Common myeloid progenitor, CD34-positive (primary cell): ENCODE measurements around the gene DDA1.

ENCODE experiments used
- CTCF ChIA-PET: fragments of 350-600 bp; sonication (Branson Sonifier 250); formaldehyde crosslinking; loops from one replicate; lab custom pipeline; 2021; ENCODE audit warnings: antibody characterized with exemption; lab: Charles Lee
- POLR2A ChIA-PET: fragments of 350-600 bp; sonication (Branson Sonifier 250); formaldehyde crosslinking; loops from one replicate; lab custom pipeline; 2021; ENCODE audit warnings: antibody characterized with exemption; lab: Charles Lee
- DNase-seq, 3 donors: peaks; one replicate each; pipeline versions ENCODE4 v3.0.0 to v3.0.0-alpha.2; 2013
- H3K27ac ChIP-seq, 2 experiments: 1 replicate in 1 of 2; 2 replicates in 1 of 2; pipeline ENCODE4 v1.7.0; 2013; ENCODE audit warnings: inconsistent platforms in 2 of 2, low read length in 2 of 2, mild to moderate bottlenecking in 2 of 2, low read depth in 1 of 2, moderate library complexity in 1 of 2; ENCODE audit not compliant: severe bottlenecking in 2 of 2, insufficient read depth in 1 of 2, poor library complexity in 1 of 2
- H3K27me3 ChIP-seq, 5 experiments: replicated peaks in 2 of 5; 1 replicate in 3 of 5; 2 replicates in 2 of 5; pipeline versions ENCODE4 v1.6.1 to v1.7.0; 2013; ENCODE audit warnings: low read length in 4 of 5, mild to moderate bottlenecking in 2 of 5, moderate library complexity in 2 of 5, inconsistent platforms in 1 of 5; ENCODE audit not compliant: insufficient read depth in 5 of 5, control insufficient read depth in 4 of 5
- H3K36me3 ChIP-seq, 4 experiments: 1 replicate in 2 of 4; 2 replicates in 2 of 4; pipeline versions ENCODE4 v1.6.1 to v1.7.0; 2013; ENCODE audit warnings: low read length in 3 of 4, control low read depth in 1 of 4, mild to moderate bottlenecking in 1 of 4; ENCODE audit not compliant: control insufficient read depth in 4 of 4, insufficient read depth in 4 of 4
- H3K4me1 ChIP-seq, 4 experiments: 1 replicate in 3 of 4; 2 replicates in 1 of 4; pipeline versions ENCODE4 v1.6.1 to v1.7.1; 2013; ENCODE audit warnings: low read length in 3 of 4, mild to moderate bottlenecking in 3 of 4, control low read depth in 1 of 4, inconsistent platforms in 1 of 4, moderate library complexity in 1 of 4; ENCODE audit not compliant: control insufficient read depth in 4 of 4, insufficient read depth in 4 of 4; ENCODE audit errors: control extremely low read depth in 1 of 4
- H3K4me3 ChIP-seq, 7 experiments: 1 replicate in 4 of 7; 2 replicates in 3 of 7; pipeline versions ENCODE4 v1.5.1 to v1.7.0; 2013; ENCODE audit warnings: mild to moderate bottlenecking in 7 of 7, low read length in 6 of 7, moderate library complexity in 6 of 7, inconsistent platforms in 2 of 7, low read depth in 2 of 7, control low read depth in 1 of 7; ENCODE audit not compliant: insufficient read depth in 4 of 7, control insufficient read depth in 1 of 7; ENCODE audit errors: extremely low read depth in 1 of 7
- H3K9me3 ChIP-seq, 5 experiments: 1 replicate in 4 of 5; 2 replicates in 1 of 5; pipeline versions ENCODE4 v1.6.1 to v1.7.1; 2013; ENCODE audit warnings: low read length in 4 of 5, mild to moderate bottlenecking in 2 of 5, inconsistent platforms in 1 of 5, low read depth in 1 of 5, moderate library complexity in 1 of 5; ENCODE audit not compliant: control insufficient read depth in 4 of 5, insufficient read depth in 2 of 5; ENCODE audit errors: control extremely low read depth in 1 of 5
- WGBS: methylation state at CpG from one replicate; pipeline ENCODE4 v1.1.5; 2013; ENCODE audit not compliant: insufficient coverage; 5-methylcytosine and 5-hydroxymethylcytosine counted together

Gene DDA1

GRCh38 chr19:17311455-17312188, 2.3 kb downstream of the DDA1 start:
- WGBS = 88% methylated on average over 10 of the region's 11 CpGs
- POLR2A ChIA-PET = no interaction called here
- H3K4me3 ChIP-seq = no peak overlapping the region
- peaks cover 5 to 17% (median 14%) of the 10 kb centered on the region in 4 experiments for H3K4me1 ChIP-seq
- H3K27me3 ChIP-seq = no peaks in the 10 kb centered on the region
- no peak for DNase-seq
- H3K27ac ChIP-seq = no peak overlapping the region
- peaks cover 0 to 41% (median 30%) of the 10 kb centered on the region in 4 experiments for H3K36me3 ChIP-seq
- H3K9me3 ChIP-seq = no peaks in the 10 kb centered on the region
- CTCF ChIA-PET = interaction anchor here (1.8 kb wide), 1 partner anchor 21 kb away, joined by 6 read pairs; no protein-coding TSS in a partner anchor

- no peak overlapping the region for H3K27ac ChIP-seq
- no peaks in the 10 kb centered on the region for H3K27me3 ChIP-seq
- DNase-seq = no peak
- CTCF ChIA-PET = interaction anchor here (1.6 to 1.8 kb wide), 2 partner anchors 9 to 20 kb away, joined by 5 to 6 read pairs; no protein-coding TSS in a partner anchor
- no peak overlapping the region for H3K4me3 ChIP-seq
- H3K36me3 ChIP-seq = peaks cover 0 to 41% (median 31%) of the 10 kb centered on the region in 4 experiments
- H3K4me1 ChIP-seq = peaks cover 5 to 15% (median 11%) of the 10 kb centered on the region in 4 experiments
- POLR2A ChIA-PET = no interaction called here
- no peaks in the 10 kb centered on the region for H3K9me3 ChIP-seq
- WGBS = 88% methylated on average over 14 of the region's 20 CpGs
Observed at GRCh38 chr19:17312189-17313113, 3.1 kb downstream of the DDA1 start.

GRCh38 chr19:17314007-17314593, 4.7 kb downstream of the DDA1 start:
- peaks cover 5 to 12% (median 11%) of the 10 kb centered on the region in 4 experiments for H3K4me1 ChIP-seq
- H3K27ac ChIP-seq = no peak overlapping the region
- POLR2A ChIA-PET = no interaction called here
- H3K4me3 ChIP-seq = no peak overlapping the region
- peaks cover 0 to 49% (median 36%) of the 10 kb centered on the region in 4 experiments for H3K36me3 ChIP-seq
- WGBS = over 99% methylated on average over 18 of the region's 19 CpGs
- no peaks in the 10 kb centered on the region for H3K27me3 ChIP-seq
- CTCF ChIA-PET = interaction anchor here (1.6 kb wide), 1 partner anchor 8 kb away, joined by 5 read pairs; no protein-coding TSS in a partner anchor
- DNase-seq = no peak
- no peaks in the 10 kb centered on the region for H3K9me3 ChIP-seq

- CTCF ChIA-PET = interaction anchor here (0.7 to 0.8 kb wide), 2 partner anchors 12 to 68 kb away, joined by 3 read pairs; no protein-coding TSS in a partner anchor
Observed at GRCh38 chr19:17318966-17319365, 9.6 kb downstream of the DDA1 start.

DNA sequence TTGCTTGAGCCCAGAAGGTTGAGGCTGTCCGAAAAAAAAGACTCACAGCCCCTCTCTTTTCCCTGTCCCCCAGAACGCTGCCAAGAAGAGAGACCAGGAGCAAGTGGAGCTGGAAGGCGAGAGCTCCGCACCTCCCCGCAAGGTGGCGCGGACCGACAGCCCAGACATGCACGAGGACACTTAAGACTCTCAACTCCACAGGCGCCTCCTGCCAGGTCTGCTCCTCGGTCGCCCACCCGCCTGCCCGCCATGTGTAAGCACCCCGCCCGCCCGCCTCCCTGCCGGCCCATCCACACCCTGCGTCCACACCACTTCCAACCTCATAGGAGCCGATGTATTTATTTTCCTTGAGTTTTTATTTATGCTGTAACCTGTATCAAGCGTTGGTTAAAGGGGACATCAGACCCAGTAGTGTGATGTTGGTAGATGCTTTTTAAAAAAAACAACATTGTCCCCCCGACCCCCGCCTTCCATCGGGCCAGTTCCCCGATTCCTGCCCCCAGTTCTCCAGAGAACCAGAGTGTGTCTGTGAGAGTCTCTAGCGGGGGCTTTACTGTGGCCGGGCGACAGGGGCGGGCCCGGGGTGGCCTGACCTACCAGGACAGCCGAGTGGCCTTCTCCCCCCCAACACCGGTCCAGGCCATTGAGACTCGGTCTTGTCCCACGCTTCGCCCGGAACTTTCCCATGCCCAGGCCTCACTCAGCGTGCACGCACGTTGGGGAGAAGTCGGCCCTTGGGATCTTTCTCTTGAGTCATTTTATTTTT, 10.3 kb downstream of the DDA1 start:
- Histone ChIP-seq H3K4me1 (peaks cover 0 to 10% (median 8%) of the 10 kb centered on the region in 4 experiments), H3K4me3 (no peak overlapping the region), H3K27me3 (no peaks in the 10 kb centered on the region), H3K27ac (no peak overlapping the region), H3K36me3 (peaks cover 0 to 52% (median 36%) of the 10 kb centered on the region in 4 experiments), H3K9me3 (no peaks in the 10 kb centered on the region)
- ChIA-PET CTCF (interaction anchor here (0.7 kb wide), 1 partner anchor 13 kb away, joined by 3 read pairs; no protein-coding TSS in a partner anchor), POLR2A (interaction anchor here (0.6 kb wide), 1 partner anchor 279 kb away, joined by 3 read pairs; no protein-coding TSS in a partner anchor)
- WGBS = 97% methylated on average over 27 of the region's 40 CpGs
- no peak for DNase-seq

More at GRCh38 chr19:17318966-17319365, 9.6 kb downstream of the DDA1 start:
- H3K27ac ChIP-seq = no peak overlapping the region
- no peaks in the 10 kb centered on the region for H3K27me3 ChIP-seq
- peaks cover 0 to 59% (median 43%) of the 10 kb centered on the region in 4 experiments for H3K36me3 ChIP-seq
- no peaks in the 10 kb centered on the region for H3K9me3 ChIP-seq
- no peak for DNase-seq
- POLR2A ChIA-PET = interaction anchor here (0.6 kb wide), 1 partner anchor 278 kb away, joined by 3 read pairs; no protein-coding TSS in a partner anchor
- 48% methylated on average over 4 of the region's 6 CpGs for WGBS
- H3K4me1 ChIP-seq = peaks cover 0 to 10% (median 4%) of the 10 kb centered on the region in 4 experiments
- H3K4me3 ChIP-seq = no peak overlapping the region

DNA sequence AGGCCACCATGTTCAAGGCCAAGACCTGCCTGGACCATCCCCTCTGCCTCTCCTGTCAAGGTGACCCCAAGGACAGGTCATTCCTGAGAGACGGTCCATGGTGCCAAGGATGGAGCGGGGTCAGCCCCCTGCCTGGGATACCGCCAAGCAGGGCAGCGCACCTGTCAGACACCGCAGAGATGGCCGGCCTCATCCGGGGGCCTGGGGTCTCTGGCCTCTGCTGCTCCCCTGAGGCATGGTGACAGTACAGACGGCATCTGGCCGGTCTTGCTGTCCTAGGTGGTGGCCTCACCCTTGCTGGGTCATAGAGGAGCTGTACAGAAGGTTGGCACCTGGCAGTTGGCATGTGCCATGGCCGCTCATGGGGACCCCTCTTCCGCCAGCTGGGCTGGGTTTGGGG, 11.1 kb downstream of the DDA1 start:
- Histone ChIP-seq H3K4me1 (peaks cover 0 to 10% (median 8%) of the 10 kb centered on the region in 4 experiments), H3K36me3 (peaks cover 0 to 48% (median 33%) of the 10 kb centered on the region in 4 experiments), H3K27me3 (no peaks in the 10 kb centered on the region), H3K4me3 (no peak overlapping the region), H3K27ac (no peak overlapping the region), H3K9me3 (no peaks in the 10 kb centered on the region)
- DNase-seq = no peak
- ChIA-PET CTCF (interaction anchor here (2.0 to 2.1 kb wide), 2 partner anchors 7 to 13 kb away, joined by 5 to 8 read pairs; no protein-coding TSS in a partner anchor), POLR2A (no interaction called here)
- WGBS = 81% methylated on average over 11 of the region's 11 CpGs
